H1 (cell line): ENCODE data around the gene EPHA5. TPM values are rescaled to one million over a fixed set of nuclear protein-coding genes. Genes with fewer than 3 reads are reported as not detected.

Experiments
- CTCF ChIA-PET: fragments of 300-600 bp; sonication (Branson Sonifier 250); formaldehyde crosslinking; loops from one replicate; lab custom pipeline; 2021; ENCODE audit not compliant: partially characterized antibody; lab: Charles Lee
- POLR2A ChIA-PET: fragments of 300-600 bp; sonication (Branson Sonifier 250); formaldehyde crosslinking; loops from one replicate; lab custom pipeline; 2021; ENCODE audit warnings: inconsistent platforms; ENCODE audit not compliant: partially characterized antibody; lab: Charles Lee
- DNase-seq, 2 experiments: peaks; one replicate each; pipeline versions ENCODE4 v3.0.0 to v3.0.0-alpha.2; 2010 to 2022; ENCODE audit warnings: low spot score in 2 of 2, low read depth in 1 of 2, mixed read lengths in 1 of 2
- FAIRE-seq: peaks from 2 replicates; lab custom pipeline; 2011; peaks lifted over from hg19 to GRCh38; lab: Jason Lieb, UNC
- H2AFZ ChIP-seq: 2 replicates; pipeline ENCODE4 v1.8.1; 2012; ENCODE audit warnings: low read length, inconsistent platforms
- H2AK5ac ChIP-seq: 2 replicates; pipeline ENCODE4 v1.6.1; 2013; ENCODE audit warnings: low read depth, low read length
- H2BK120ac ChIP-seq: replicated peaks from 2 replicates; pipeline ENCODE3; 2013; ENCODE audit warnings: low read depth, low read length, inconsistent platforms
- H2BK12ac ChIP-seq: 2 replicates; pipeline ENCODE4 v1.6.1; 2013; ENCODE audit warnings: low read depth, low read length
- H2BK15ac ChIP-seq: 2 replicates; pipeline ENCODE4 v1.6.1; 2013; ENCODE audit warnings: low read length
- H2BK20ac ChIP-seq: 2 replicates; pipeline ENCODE4 v1.6.1; 2013; ENCODE audit warnings: low read length
- H2BK5ac ChIP-seq: 2 replicates; pipeline ENCODE4 v1.6.1; 2013; ENCODE audit warnings: low read depth, low read length
- H3K14ac ChIP-seq: 2 replicates; pipeline ENCODE4 v1.6.1; 2013; ENCODE audit warnings: inconsistent platforms; ENCODE audit not compliant: insufficient read length
- H3K18ac ChIP-seq: 2 replicates; pipeline ENCODE4 v1.6.1; 2013; ENCODE audit warnings: low read length; ENCODE audit errors: extremely low read depth
- H3K23ac ChIP-seq: 2 replicates; pipeline ENCODE4 v1.6.1; 2013; ENCODE audit warnings: inconsistent platforms; ENCODE audit not compliant: insufficient read length
- H3K23me2 ChIP-seq: 2 replicates; pipeline ENCODE4 v1.6.1; 2013; ENCODE audit warnings: low read depth, low read length
- H3K27ac ChIP-seq: 2 replicates; pipeline ENCODE4 v1.6.1; 2011; ENCODE audit warnings: low read depth, low read length, inconsistent platforms
- H3K27me3 ChIP-seq, 4 experiments: replicated peaks in 1 of 4; 1 replicate in 1 of 4; 2 replicates in 3 of 4; pipeline versions ENCODE4 v1.6.1 to v1.8.1; 2011 to 2013; ENCODE audit warnings: low read length in 3 of 4, mild to moderate bottlenecking in 3 of 4, inconsistent platforms in 2 of 4, mixed read lengths in 2 of 4, moderate library complexity in 1 of 4; ENCODE audit not compliant: control insufficient read depth in 3 of 4, insufficient read depth in 3 of 4; ENCODE audit errors: extremely low read depth in 1 of 4
- H3K36me3 ChIP-seq, 4 experiments: 2 replicates each; pipeline versions ENCODE4 v1.6.1 to v1.8.1; 2011 to 2013; ENCODE audit warnings: mild to moderate bottlenecking in 4 of 4, low read length in 3 of 4, moderate library complexity in 2 of 4, control low read depth in 1 of 4, inconsistent platforms in 1 of 4; ENCODE audit not compliant: insufficient read depth in 4 of 4, control insufficient read depth in 2 of 4
- H3K4ac ChIP-seq: replicated peaks from 2 replicates; pipeline ENCODE3; 2013; ENCODE audit warnings: low read length, low read depth, mixed read lengths, inconsistent platforms; ENCODE audit not compliant: insufficient read length
- H3K4me1 ChIP-seq, 4 experiments: replicated peaks in 1 of 4; 1 replicate in 1 of 4; 2 replicates in 3 of 4; pipeline versions ENCODE4 v1.6.1 to v1.8.1; 2011 to 2013; ENCODE audit warnings: low read length in 3 of 4, inconsistent platforms in 2 of 4, mixed read lengths in 1 of 4; ENCODE audit not compliant: insufficient read depth in 4 of 4, control insufficient read depth in 3 of 4
- H3K4me2 ChIP-seq, 2 experiments: 2 replicates each; pipeline versions ENCODE4 v1.6.1 to v1.8.1; 2011 to 2013; ENCODE audit warnings: low read depth in 2 of 2, low read length in 2 of 2, control low read depth in 1 of 2, inconsistent platforms in 1 of 2, mild to moderate bottlenecking in 1 of 2; ENCODE audit not compliant: insufficient read depth in 1 of 2
- H3K4me3 ChIP-seq, 4 experiments: fragments of 200-600, 300-600 bp in 1 of 4; sonication (generic), shearing (Covaris generic), sonication (Bioruptor Twin) in 1 of 4; 2 replicates each; pipeline versions ENCODE4 v1.5.1 to v1.8.1; 2011 to 2016; ENCODE audit warnings: low read length in 4 of 4, low read depth in 3 of 4, control low read depth in 2 of 4, inconsistent platforms in 2 of 4, mild to moderate bottlenecking in 2 of 4, mixed read lengths in 1 of 4, moderate library complexity in 1 of 4; ENCODE audit not compliant: insufficient read depth in 2 of 4; ENCODE audit errors: extremely low read depth in 1 of 4
- H3K56ac ChIP-seq: replicated peaks from 2 replicates; pipeline ENCODE3; 2013; ENCODE audit warnings: low read depth, mild to moderate bottlenecking, mixed read lengths, low read length, inconsistent platforms; ENCODE audit not compliant: insufficient read length
- H3K79me1 ChIP-seq: 2 replicates; pipeline ENCODE4 v1.6.1; 2013; ENCODE audit warnings: low read depth, low read length, control low read depth
- H3K79me2 ChIP-seq, 2 experiments: 2 replicates each; pipeline versions ENCODE4 v1.6.1 to v1.8.1; 2012 to 2013; ENCODE audit warnings: low read length in 2 of 2, mild to moderate bottlenecking in 2 of 2, inconsistent platforms in 1 of 2; ENCODE audit not compliant: insufficient read depth in 2 of 2, control insufficient read depth in 1 of 2
- H3K9ac ChIP-seq, 4 experiments: replicated peaks in 1 of 4; 1 replicate in 1 of 4; 2 replicates in 3 of 4; pipeline versions ENCODE4 v1.6.1 to v1.8.1; 2011 to 2013; ENCODE audit warnings: low read depth in 3 of 4, low read length in 3 of 4, control low read depth in 2 of 4, mild to moderate bottlenecking in 2 of 4, moderate library complexity in 2 of 4, inconsistent platforms in 1 of 4; ENCODE audit errors: extremely low read depth in 1 of 4
- H3K9me3 ChIP-seq, 2 experiments: 2 replicates each; pipeline versions ENCODE4 v1.6.1 to v1.8.1; 2012 to 2013; ENCODE audit warnings: mild to moderate bottlenecking in 2 of 2, moderate library complexity in 2 of 2, control low read depth in 1 of 2, inconsistent platforms in 1 of 2, low read depth in 1 of 2, low read length in 1 of 2, mixed read lengths in 1 of 2; ENCODE audit not compliant: insufficient read depth in 2 of 2
- H4K20me1 ChIP-seq, 2 experiments: replicated peaks in 1 of 2; 2 replicates each; pipeline versions ENCODE3 to v1.8.1; 2011 to 2013; ENCODE audit warnings: inconsistent platforms in 2 of 2, low read length in 2 of 2, mild to moderate bottlenecking in 1 of 2; ENCODE audit not compliant: insufficient read depth in 2 of 2, control insufficient read depth in 1 of 2
- H4K5ac ChIP-seq: 2 replicates; pipeline ENCODE4 v1.6.1; 2013; ENCODE audit warnings: low read length, low read depth, mixed read lengths, inconsistent platforms; ENCODE audit not compliant: insufficient read length
- H4K8ac ChIP-seq: 2 replicates; pipeline ENCODE4 v1.8.0; 2013; ENCODE audit warnings: mild to moderate bottlenecking, moderate library complexity, low read length, inconsistent platforms; ENCODE audit not compliant: insufficient read depth; ENCODE audit errors: extremely low read depth
- H4K91ac ChIP-seq: replicated peaks from 2 replicates; pipeline ENCODE3; 2013; ENCODE audit warnings: low read length, mixed read lengths, inconsistent platforms; ENCODE audit not compliant: insufficient read length
- GTF2F1 ChIP-seq: IDR thresholded peaks from 2 replicates; pipeline ENCODE4 v1.6.1; 2012; ENCODE audit warnings: low read depth, low read length, improper control_type of control experiment, borderline replicate concordance
- HDAC6 ChIP-seq: IDR thresholded peaks from one replicate; pipeline ENCODE4 v1.7.1; 2012; ENCODE audit warnings: low read depth, mild to moderate bottlenecking, inconsistent platforms, low read length, moderate library complexity
- WGBS, 2 experiments: shearing (Covaris generic) in 1 of 2; methylation state at CpG; one replicate each; pipeline versions ENCODE4 v1.1.6 to v1.1.7; 2013 to 2015; ENCODE audit warnings: low lambda C conversion rate in 2 of 2, mixed read lengths in 2 of 2, inconsistent platforms in 1 of 2, low coverage in 1 of 2, missing lambda C conversion rate in 1 of 2; ENCODE audit not compliant: insufficient replicate concordance in 2 of 2, insufficient coverage in 1 of 2, insufficient read length in 1 of 2; ENCODE audit errors: extremely low coverage in 1 of 2, missing lambda C conversion rate in 1 of 2; 5-methylcytosine and 5-hydroxymethylcytosine counted together
- polyA plus RNA-seq, 7 experiments: library from polyadenylated mRNA; depleted of rRNA in 3 of 7; stranded (reverse) in 5 of 7; unstranded in 2 of 7; fragments of >200 nt in 5 of 7; fragments of 200-250 nt in 2 of 7; gene quantifications; 1 replicate in 5 of 7; 2 replicates in 1 of 7; 4 replicates in 1 of 7; pipeline versions ENCODE4 v1.2.1 to v1.2.3, GENCODE V29; 2011 to 2013; ENCODE audit warnings: missing spikeins in 2 of 7, mixed read lengths in 2 of 7
- total RNA-seq: library from RNA; stranded (reverse); fragmentation: NEBNext Ultra II Directional; extraction: Animal tissue kit (Norgen Biotek cat#: 25700); gene quantifications from 2 replicates; pipeline ENCODE4 v1.2.1, GENCODE V29; 2021

Gene EPHA5
- total and polyA plus RNA-seq, 2 of the 8 experiments (the other 6 are each of a cell fraction or from before 2014, with no cell fraction given), result 0.03 to 0.11 TPM

DNA sequence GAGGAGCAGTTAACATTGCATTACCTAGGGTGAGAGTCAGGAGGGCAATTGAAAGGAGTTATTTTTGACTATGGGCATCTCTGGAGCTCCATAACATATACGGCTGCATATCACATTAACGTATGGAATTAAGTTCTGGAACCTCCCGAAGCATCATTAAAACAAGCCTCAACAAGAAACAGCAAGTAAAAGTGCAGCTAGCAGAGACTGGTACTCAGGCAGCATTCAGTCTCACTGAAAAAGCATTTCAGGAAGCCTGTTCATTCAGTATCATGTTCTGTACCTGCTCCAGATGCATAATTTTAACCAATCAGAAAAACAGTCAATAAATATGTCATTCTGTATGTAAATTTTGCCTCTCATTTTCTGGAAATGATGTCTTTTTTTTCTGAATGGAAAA, 299.6 kb downstream of the EPHA5 start:
- CTCF ChIA-PET, result no interaction called here
- Histone ChIP-seq H3K23me2 (no peaks in the 10 kb centered on the region), H3K27ac (no peak overlapping the region), H4K5ac (no peak overlapping the region), H2BK15ac (no peak overlapping the region), H2BK5ac (no peak overlapping the region), H3K18ac (no peak overlapping the region), H3K4me3 (no peak overlapping the region), H2AK5ac (no peak overlapping the region), H3K9me3 (no peaks in the 10 kb centered on the region), H3K79me2 (no peaks in the 10 kb centered on the region), H2BK12ac (no peak overlapping the region), H3K56ac (no peak overlapping the region), H3K4me1 (no peaks in the 10 kb centered on the region), H4K8ac (no peak overlapping the region), H3K23ac (no peak overlapping the region), H4K91ac (no peak overlapping the region), H3K9ac (no peak overlapping the region), H3K36me3 (no peaks in the 10 kb centered on the region), H3K27me3 (no peaks in the 10 kb centered on the region), H3K14ac (no peak overlapping the region), H3K4ac (no peak overlapping the region), H2BK20ac (no peak overlapping the region), H3K4me2 (no peak overlapping the region), H4K20me1 (no peaks in the 10 kb centered on the region), H3K79me1 (no peaks in the 10 kb centered on the region), H2BK120ac (no peak overlapping the region), H2AFZ (no peak overlapping the region)
- FAIRE-seq (no peak), DNase-seq (no peak)
- POLR2A ChIA-PET, result no interaction called here
- WGBS, 2 experiments, result 77% methylated on average over 3 of the region's 3 CpGs; no CpG with 5 or more reads in 1 of the 2 experiments
- TF ChIP-seq HDAC6, result no peak
- TF ChIP-seq GTF2F1, result no peak
